GM21723 (cell line): ENCODE data around the gene INPP4B.

Experiments
- ATAC-seq: cut with Tn5 transposase; IDR thresholded peaks from one replicate; pipeline ENCODE4 v1.9.1; 2021; ENCODE audit warnings: mild to moderate bottlenecking, moderate library complexity; ENCODE audit not compliant: unreplicated experiment

INPP4B gene

GRCh38 chr4:142044271-142044670 lies 801.8 kb downstream of the INPP4B start:
- no peak for ATAC-seq

DNA sequence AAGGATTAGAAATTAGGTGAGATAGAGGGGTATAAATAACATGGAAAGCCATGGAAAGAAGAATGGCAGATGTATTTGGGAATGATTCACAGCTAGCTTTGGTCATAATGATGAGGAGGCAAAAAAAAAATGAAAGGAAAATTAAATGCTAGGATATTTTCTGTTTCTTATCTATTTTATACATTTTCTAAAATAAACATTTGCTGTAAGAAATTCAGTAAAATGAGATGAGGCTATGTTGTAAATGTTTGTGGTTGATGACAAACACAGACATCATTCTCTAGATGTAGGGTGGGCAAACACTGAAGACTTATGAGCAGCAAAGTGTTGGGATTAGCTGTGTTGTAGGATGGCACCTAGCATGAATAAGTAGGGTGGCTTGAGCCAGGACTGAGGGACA lies 802.6 kb downstream of the INPP4B start:
- ATAC-seq = no peak

- ATAC-seq = no peak
Observed at GRCh38 chr4:142041788-142042187, 804.3 kb downstream of the INPP4B start.

DNA sequence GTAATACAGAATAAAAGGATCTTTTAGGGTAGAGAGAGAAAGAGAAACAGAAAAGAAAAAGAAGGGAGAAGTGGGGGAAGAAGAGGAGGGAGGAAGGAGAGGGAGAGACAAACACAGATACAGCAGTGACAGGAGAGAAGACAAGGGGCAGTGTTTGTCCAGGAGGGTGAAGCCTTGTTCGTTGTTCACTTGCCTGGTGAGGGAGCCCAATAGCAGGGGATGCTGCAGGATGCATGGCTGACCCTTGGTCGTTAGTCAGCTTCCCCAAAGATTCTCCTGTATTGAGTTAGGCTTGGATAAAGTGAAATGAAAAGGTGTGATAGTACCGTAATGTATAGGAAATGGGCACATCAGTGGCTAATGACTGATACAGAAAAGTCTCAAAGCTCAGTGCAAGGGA lies 806.1 kb downstream of the INPP4B start:
- no peak for ATAC-seq

DNA sequence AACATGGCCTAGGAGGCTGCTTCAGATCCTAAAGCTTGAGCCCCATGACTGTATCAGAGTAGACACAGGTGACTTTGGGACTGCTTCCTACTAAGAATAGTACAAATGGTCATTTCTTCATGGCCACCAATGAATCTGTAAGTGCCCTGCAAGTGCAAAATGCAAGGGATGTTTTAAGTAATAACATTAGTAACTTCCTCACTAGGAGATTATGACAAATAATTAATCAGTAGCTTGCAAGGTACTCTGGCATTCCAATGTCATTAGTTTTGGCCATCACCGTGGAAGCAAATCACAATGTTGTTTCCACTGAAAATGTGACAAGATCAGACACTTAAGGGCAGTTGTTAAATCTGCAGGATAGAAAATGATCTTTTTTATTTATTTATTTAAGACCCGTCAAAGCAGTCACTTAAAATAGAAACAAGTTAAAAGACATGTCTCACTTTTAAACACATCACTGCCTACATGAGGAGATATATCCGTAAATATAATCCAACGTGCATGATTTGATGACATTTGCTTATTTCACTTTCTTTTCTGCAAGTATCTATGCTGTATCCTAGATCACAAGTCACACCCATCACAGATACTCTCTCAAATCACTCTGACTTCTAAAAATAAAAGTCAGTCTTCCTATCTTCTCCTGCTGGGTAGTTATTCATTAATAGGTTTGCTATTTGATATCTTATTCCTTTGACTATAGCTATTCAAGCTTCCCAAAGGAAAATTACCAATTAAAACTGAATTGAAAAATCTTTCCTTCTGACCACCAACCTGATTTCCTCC lies 809.1 kb downstream of the INPP4B start:
- ATAC-seq = no peak

GRCh38 chr4:142035566-142035965 lies 810.5 kb downstream of the INPP4B start:
- ATAC-seq = no peak

- ATAC-seq = no peak
Observed at GRCh38 chr4:142034101-142034500, 812.0 kb downstream of the INPP4B start.

DNA sequence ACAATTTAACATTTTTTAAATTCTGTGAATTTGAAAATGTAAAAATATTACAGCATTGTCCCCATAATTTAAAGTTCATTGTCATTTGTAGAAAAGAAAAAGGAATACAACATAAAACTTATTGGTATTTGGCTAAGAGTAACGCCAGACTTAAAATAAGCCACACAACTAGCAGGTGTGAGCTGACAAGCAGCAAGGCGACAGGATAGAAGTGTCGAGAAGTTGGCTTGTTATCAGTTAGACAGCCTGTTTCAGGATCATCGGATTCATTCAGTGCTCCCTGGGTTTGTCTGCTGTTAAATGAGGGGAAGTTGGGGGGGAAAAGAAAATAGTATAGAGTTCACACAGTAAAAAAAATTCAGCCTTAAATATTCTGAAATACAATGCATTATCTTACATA lies 816.1 kb downstream of the INPP4B start:
- ATAC-seq = no peak

DNA sequence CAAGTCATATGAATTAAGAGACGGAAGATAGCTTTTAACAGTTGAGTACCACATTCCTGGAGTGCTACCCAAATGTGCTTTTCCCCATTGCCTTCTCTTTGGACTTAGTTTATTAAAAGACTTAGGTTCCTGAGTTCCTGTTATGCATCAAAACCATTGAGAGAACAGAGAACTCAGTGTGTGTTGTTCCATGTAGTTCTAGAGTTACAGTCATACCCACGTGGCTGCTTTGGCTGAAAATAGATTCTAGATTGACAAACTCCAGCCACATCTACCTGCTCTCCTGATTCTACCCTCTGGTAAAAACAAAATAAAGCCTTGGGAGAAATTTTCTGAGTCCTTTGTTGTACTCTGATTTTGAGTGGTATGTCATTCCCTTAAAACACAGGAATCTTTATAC lies 824.3 kb downstream of the INPP4B start:
- no peak for ATAC-seq

DNA sequence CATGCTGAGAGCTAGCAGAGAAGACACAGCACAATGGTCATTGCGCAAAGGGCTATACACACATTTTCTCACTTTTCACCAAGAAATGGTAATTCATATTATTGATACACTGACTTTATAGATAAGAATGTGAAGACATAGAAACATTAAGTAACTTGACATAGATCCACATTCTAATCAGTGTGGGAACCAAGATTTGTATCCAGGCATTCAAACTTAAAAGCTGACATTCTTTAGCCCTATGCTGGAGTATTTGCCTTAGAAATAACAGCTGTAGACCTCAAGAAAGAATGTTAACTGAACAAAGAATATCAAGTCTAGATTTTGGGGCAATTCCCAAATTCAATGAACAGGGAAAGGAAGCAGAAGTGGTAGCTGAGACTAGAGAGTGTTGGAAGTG lies 824.9 kb downstream of the INPP4B start:
- no peak for ATAC-seq

DNA sequence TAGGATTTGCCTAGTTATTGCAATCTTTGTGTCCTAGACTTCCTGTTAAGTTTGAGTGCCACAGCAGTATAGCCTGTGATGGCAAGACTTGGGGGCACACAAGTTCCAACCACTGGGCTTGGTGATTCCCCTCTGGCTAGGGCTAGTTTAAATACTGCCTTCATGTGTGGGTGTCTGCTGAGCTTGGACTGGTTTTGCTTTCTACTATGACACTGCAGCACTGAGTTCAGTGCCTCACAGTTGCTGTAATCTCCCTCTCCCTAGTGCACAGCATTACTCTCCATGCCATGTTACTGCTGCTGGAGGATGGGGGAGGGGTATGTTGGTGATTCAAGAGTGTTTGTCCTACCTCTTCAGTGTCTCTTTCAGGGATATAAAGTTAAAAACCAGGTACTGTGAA lies 830.1 kb downstream of the INPP4B start:
- no peak for ATAC-seq

DNA sequence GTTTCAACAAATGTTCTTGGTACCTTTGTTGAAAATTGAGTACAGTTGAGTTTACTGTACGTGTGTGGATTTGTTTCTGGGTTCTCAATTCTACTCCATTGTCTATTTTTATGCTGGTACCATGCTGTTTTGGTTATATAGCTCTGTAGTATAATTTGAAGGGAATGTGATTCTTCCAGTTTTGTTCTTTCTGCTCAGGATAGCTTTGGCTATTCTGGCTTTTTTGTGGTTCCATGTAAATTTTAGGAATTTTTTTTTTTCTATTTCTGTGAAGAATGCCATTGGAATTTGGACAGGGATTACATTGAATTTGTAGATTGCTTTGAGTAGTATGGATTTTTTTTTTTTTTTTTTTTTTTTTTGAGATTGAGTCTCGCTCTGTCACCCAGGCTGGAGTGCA lies 836.4 kb downstream of the INPP4B start:
- no peak for ATAC-seq

DNA sequence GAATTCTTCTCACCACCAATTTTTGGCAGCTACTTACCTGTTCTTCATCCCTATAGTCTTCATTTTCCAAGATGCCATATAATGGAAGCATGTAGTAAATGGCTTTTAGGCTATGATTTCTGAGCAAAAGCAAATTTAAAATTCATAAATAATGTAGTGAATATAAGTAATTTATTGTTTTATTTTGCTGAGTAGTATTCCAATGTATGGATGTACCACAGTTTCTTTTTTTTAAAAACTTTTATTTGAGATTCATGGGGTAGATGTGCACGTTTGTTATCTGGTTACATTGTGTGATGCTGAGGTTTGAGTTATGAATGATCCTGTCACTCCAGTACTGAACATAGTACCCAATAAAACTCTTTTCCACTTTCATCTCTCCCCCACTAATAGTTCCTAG lies 840.6 kb downstream of the INPP4B start:
- ATAC-seq = no peak

- no peak for ATAC-seq
Observed at GRCh38 chr4:141999446-142000143, 846.5 kb downstream of the INPP4B start.

DNA sequence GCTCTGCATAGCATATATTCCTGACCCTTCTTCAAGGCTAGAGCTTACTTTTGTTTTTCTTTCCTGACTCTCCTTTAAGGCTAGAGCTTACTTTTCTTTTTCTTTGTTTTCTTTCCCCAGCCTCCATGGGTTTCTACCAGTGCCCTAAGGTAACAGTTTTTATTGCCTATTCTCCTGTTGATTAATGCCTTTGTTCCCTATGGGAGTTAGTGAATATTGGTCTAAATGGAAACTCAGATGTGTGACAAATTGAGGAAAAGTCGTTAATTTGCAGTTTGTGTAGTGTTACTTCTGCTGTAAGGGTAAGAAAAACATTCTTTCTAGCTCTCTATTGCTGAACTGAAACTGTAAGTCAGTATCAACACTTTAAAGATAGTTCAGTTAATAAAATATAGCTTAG lies 851.0 kb downstream of the INPP4B start:
- no peak for ATAC-seq

GRCh38 chr4:141977433-141977832 lies 868.7 kb downstream of the INPP4B start:
- ATAC-seq = no peak
